GM19468 (cell line): ENCODE results near the gene GALNT15.

Experiments used
- ATAC-seq: cut with Tn5 transposase; IDR thresholded peaks from one replicate; pipeline ENCODE4 v1.9.1; 2021; ENCODE audit warnings: mild to moderate bottlenecking, moderate library complexity, moderate number of reproducible peaks; ENCODE audit not compliant: unreplicated experiment; ENCODE audit errors: extremely low read depth

Gene GALNT15

DNA sequence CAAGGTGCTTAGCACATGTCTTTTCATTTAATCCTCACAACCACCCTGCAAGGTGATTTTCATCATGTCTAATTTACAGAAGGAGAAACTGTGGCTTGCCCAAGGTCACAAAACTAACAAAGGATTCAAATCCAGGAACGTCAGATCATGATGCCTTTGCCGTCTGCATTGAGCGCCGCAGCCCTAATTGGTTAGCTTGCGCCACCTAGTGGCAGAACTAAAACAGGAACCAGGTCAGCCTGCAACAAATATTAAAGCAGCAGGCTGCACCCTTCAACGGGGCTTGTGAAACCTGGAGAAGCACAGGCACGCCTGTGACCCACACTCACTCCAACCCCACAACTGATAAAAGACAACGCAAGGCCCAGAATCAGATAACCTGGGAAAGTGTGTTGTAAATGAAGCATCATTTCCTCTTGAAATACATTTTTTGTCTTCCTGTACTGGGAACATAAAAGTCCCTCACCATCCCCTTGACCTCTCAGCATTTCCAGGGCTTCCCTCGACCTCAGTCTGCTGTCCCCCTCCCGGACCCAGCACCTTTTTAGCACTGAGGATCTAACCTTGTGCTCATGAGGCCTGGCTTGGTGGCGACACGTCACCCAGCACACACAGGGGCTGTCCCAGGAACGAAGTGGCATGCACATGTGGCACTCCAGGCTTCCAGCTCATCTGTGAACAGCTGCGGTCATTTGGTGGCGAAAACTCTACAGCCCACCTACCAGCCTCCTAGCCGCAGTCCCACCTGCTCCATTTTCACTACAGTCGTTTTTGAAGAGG, 73.0 kb downstream of the GALNT15 start:
- ATAC-seq: peak; percentile 76

- ATAC-seq: no peak
Observed at GRCh38 chr3:16248556-16248955, 74.1 kb downstream of the GALNT15 start.

DNA sequence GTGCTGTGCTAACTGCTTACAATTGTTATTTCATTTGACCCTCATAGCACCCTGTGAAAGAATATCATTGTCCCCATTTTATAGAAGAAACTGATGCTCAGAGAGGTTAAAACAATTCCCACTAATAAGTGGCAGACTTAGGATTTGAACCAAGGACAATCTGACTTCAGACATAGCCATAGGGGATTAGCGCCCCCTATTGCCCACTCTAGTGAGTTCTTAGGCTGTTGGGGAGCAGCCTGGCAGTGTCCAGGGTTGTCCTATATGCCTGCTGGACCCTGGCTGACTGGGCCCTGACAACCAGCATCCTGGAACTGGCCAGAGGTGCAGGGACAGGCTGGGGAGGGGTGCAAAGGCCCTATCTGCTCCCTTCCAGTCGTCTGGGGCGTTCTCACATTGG, 74.9 kb downstream of the GALNT15 start:
- ATAC-seq: no peak

- no peak for ATAC-seq
Observed at GRCh38 chr3:16249886-16250285, 75.4 kb downstream of the GALNT15 start.

- ATAC-seq: no peak
Observed at GRCh38 chr3:16251316-16252085, 77.0 kb downstream of the GALNT15 start.

DNA sequence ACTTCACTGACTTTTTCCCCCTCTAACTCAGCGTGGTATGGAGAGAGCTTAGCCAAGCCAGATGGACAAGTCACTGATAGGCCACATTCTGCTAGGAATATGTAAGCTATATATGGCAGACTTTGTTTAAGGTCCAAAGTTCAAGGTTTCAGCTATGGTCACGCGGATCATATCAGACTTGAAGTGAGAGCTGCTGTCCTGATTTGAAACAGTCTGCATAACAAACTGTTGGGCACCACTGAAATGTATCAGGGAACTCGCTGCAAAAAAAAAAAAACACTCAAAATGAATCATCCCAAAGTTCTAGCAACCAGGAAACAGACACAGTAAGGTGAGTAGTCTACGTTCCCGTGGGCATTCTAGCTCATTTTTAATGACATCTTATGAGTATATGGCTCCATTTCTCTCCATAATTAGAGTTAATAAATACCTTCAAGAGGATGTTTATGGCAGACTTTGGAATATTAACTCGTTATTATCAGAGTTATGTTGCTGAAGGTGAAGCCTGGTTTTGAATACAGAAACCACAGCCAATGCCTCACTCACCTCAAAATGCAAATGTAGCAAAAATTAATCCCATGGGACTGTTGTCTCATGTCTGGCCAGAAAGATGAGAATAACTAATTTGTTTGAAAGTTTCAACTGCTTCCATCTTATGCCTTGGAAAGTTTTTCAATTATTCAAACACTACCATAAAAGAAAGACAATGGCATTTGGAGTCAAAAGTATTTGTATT, 77.9 kb downstream of the GALNT15 start:
- ATAC-seq: no peak

DNA sequence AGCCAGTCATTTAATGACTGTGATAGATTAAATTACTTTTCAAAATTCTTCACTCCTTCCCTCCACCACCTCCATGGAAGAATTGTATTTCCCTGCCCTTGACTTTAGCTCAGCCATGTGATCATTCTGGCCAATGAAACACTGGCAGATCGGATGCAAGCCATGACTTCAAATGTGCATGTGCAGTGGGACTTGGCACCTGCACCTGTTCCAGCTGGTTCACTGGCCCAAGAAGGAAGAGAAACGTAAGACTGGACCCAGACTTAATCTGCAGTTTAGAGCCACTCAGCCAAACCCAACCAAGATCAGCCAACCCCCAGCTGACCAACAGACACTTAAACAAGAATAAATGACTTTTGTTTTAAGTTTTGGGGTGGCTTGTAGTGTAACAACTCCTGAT, 78.5 kb downstream of the GALNT15 start:
- no peak for ATAC-seq

DNA sequence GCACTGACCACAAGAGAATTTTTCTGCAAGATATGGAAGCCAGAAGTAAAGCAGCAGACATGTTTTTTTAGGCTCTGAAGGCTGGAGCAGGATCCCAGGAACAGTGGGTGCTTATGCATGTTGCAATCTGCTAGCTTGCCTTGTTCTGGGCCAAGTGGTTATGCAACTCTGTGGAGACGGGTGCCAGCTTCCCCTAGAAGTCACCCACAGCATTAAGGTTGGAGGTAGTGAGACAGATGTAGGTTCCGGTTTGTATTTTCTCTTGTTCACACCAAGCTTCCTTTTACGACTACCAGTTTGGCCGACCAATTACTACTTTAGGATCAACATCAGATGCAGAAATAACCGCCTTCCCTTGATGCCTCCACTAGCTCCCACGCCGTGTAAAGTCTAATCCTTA, 79.1 kb downstream of the GALNT15 start:
- ATAC-seq: no peak

- ATAC-seq: no peak
Observed at GRCh38 chr3:16254916-16255315, 80.4 kb downstream of the GALNT15 start.

- ATAC-seq: no peak
Observed at GRCh38 chr3:16255326-16255725, 80.8 kb downstream of the GALNT15 start.

- no peak for ATAC-seq
Observed at GRCh38 chr3:16255726-16256125, 81.2 kb downstream of the GALNT15 start.

DNA sequence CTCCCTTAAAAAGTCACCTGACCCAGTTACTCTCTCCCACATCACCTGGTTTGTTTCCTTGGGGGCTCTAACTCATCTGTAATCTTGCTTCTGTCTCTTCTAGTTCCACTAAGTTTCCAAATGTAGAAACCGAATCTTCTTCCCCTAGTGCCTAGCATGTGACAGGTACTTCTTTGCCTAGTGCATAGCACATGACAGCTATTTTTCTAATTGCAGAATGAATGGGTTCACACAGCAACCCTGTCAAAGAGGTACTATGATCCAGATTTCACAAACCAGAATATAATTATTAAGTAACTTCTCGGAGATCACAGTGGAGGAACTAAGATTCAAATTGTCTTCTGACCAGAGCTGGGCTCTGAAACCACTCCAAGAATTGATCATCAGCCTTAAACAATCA, 82.8 kb downstream of the GALNT15 start:
- no peak for ATAC-seq

GRCh38 chr3:16258177-16258576, 83.7 kb downstream of the GALNT15 start:
- no peak for ATAC-seq

GRCh38 chr3:16258866-16259265, 84.4 kb downstream of the GALNT15 start:
- no peak for ATAC-seq

DNA sequence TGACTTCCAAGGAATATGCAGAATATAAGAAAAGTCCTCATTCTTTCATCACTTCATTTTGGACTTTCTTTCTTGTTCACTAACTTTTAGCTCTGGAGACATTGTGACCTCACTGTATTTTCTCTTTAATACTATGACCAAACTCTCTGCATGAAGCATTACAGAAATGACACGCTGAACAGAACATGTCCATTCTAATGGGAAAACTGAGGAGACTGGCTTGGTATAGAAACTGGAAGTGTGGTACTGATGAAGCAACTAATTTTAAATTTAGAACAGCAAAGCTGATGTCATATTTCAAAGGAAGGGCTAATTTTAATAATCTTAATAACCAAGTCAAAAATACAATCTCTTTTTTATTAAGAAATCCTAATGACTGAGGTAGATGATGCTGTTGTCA, 85.6 kb downstream of the GALNT15 start:
- ATAC-seq: no peak

GRCh38 chr3:16262174-16262573, 87.7 kb downstream of the GALNT15 start:
- ATAC-seq: no peak

GRCh38 chr3:16264174-16264707, 89.8 kb downstream of the GALNT15 start:
- no peak for ATAC-seq

- ATAC-seq: peak; percentile 99
Observed at GRCh38 chr3:16264708-16265454, 90.4 kb downstream of the GALNT15 start, which contains the start of the genes DPH3 and OXNAD1. TSS of gene DPH3 (minus strand) at chr3:16264943. CDS start at chr3:16264876, 67 bp downstream. TSS of gene OXNAD1 (plus strand) at chr3:16265212. CDS start at chr3:16270953, 5,741 bp downstream.

- no peak for ATAC-seq
Observed at GRCh38 chr3:16265455-16265786, 90.9 kb downstream of the GALNT15 start.

DNA sequence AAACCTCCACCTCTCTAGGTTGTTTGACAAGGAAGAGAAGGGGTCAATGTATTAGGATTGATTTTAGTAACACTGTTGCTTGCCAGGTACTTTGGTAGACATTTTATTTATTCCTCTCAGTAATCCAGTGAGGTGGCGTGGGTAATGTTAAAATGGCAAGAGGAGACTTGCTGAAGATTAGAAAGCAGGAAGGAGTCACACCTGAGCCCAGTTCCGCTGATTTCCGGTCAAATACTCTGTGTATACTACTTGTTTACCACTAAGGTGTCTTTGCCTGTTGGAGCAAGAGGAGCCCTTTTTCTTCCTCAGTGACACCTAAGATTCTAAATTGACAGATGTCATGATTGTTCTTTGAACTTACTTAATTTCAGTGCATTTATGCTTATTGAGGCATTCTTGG, 92.2 kb downstream of the GALNT15 start:
- ATAC-seq: no peak
